ENCODE results near the gene TBL3. TPM values are rescaled to one million over a fixed set of nuclear protein-coding genes. Genes with fewer than 3 reads are reported as not detected.

The TBL3 gene
- total RNA-seq, 2 experiments from 2014 or later: 12.7 to 15.5 TPM

DNA sequence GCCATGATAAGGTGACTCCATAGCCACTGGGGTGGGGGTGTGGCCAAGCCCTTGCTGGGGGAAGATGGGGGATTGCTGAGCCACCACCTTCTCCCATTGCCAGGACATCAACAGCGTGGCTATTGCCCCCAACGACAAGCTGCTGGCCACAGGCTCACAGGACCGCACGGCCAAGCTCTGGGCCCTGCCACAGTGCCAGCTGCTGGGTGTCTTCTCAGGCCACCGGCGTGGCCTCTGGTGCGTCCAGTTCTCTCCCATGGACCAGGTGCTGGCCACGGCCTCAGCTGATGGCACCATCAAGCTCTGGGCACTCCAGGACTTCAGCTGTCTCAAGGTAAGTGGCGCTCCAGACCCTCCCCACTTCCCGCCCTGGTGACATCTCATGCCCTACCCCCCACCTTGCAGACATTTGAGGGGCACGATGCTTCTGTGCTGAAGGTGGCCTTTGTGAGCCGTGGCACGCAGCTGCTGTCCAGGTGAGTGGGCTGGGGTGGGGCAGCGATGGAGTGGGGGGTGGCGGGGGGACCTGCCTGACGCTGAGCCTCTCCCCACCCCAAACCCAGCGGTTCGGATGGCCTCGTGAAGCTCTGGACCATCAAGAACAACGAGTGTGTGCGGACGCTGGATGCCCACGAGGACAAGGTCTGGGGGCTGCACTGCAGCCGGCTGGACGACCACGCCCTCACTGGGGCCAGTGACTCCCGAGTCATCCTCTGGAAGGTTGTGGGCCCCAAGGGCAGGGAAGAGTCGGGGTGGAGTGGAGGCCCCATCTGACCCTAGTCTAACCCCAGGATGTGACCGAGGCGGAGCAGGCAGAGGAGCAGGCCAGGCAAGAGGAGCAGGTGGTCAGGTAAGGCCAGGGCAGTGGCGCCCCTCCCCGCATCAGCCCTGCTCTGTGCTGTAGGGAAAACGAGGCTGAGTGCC, 5.4 kb downstream of the TBL3 start:
- intact Hi-C loops (cut with DNase I, micrococcal nuclease): no loop called here
- H3K9me3 Mint-ChIP-seq: no peaks in the 10 kb centered on the region
- CTCF ChIA-PET: no interaction called here
- H3K4me1 Mint-ChIP-seq (ENCODE audit: low read depth): peaks cover 6% of the 10 kb centered on the region
- H3K36me3 Mint-ChIP-seq (ENCODE audit: low read depth): peaks cover 28% of the 10 kb centered on the region
- no peak for ATAC-seq (ENCODE audit: poor library complexity)
- Histone ChIP-seq H3K27ac (ENCODE audit: low read depth in 1 of 2, low read length in 2 of 2) (no peak overlapping the region), H3K4me1 (ENCODE audit: insufficient read depth, low read length) (peaks cover 40% of the 10 kb centered on the region), H3K36me3 (ENCODE audit: insufficient read depth, low read length) (peaks cover 46% of the 10 kb centered on the region), H3K27me3 (ENCODE audit: control insufficient read depth in 1 of 2, insufficient read depth in 2 of 2, low read length in 2 of 2) (peaks cover 31 to 37% of the 10 kb centered on the region in 2 experiments), H3K4me3 (ENCODE audit: low read length) (no peak overlapping the region), H3K9me3 (ENCODE audit: control insufficient read depth in 1 of 2, insufficient read depth in 1 of 2, low read length in 2 of 2) (peaks cover 0 to 24% of the 10 kb centered on the region in 2 experiments)
- H3K27me3 Mint-ChIP-seq: peaks cover 17% of the 10 kb centered on the region
- no peak for DNase-seq
- TF ChIP-seq, protein P1, sequence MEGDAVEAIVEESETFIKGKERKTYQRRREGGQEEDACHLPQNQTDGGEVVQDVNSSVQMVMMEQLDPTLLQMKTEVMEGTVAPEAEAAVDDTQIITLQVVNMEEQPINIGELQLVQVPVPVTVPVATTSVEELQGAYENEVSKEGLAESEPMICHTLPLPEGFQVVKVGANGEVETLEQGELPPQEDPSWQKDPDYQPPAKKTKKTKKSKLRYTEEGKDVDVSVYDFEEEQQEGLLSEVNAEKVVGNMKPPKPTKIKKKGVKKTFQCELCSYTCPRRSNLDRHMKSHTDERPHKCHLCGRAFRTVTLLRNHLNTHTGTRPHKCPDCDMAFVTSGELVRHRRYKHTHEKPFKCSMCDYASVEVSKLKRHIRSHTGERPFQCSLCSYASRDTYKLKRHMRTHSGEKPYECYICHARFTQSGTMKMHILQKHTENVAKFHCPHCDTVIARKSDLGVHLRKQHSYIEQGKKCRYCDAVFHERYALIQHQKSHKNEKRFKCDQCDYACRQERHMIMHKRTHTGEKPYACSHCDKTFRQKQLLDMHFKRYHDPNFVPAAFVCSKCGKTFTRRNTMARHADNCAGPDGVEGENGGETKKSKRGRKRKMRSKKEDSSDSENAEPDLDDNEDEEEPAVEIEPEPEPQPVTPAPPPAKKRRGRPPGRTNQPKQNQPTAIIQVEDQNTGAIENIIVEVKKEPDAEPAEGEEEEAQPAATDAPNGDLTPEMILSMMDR (IDR thresholded peaks at IDR 0.05): no peak
- H3K4me3 Mint-ChIP-seq: no peak overlapping the region
- POLR2A ChIA-PET: interaction anchor here (1.3 kb wide), 1 partner anchor 12 kb away, joined by 5 read pairs; the partner anchor contains the start of gene RPS2
- H3K27ac Mint-ChIP-seq: no peak overlapping the region

- no peak for DNase-seq
- H3K27me3 Mint-ChIP-seq: peaks cover 24% of the 10 kb centered on the region
- H3K4me1 ChIP-seq (ENCODE audit: insufficient read depth, low read length): peaks cover 38% of the 10 kb centered on the region
- ATAC-seq (ENCODE audit: poor library complexity): no peak
- H3K27ac ChIP-seq (ENCODE audit: low read depth in 1 of 2, low read length in 2 of 2): no peak overlapping the region
- H3K4me3 ChIP-seq (ENCODE audit: low read length): no peak overlapping the region
- no peaks in the 10 kb centered on the region for H3K9me3 Mint-ChIP-seq
- H3K36me3 Mint-ChIP-seq (ENCODE audit: low read depth): peaks cover 25% of the 10 kb centered on the region
- TF ChIP-seq, protein P1 (IDR thresholded peaks at IDR 0.05): no peak
- peaks cover 0 to 24% of the 10 kb centered on the region in 2 experiments for H3K9me3 ChIP-seq (ENCODE audit: control insufficient read depth in 1 of 2, insufficient read depth in 1 of 2, low read length in 2 of 2)
- peaks cover 46% of the 10 kb centered on the region for H3K36me3 ChIP-seq (ENCODE audit: insufficient read depth, low read length)
- no peak overlapping the region for H3K4me3 Mint-ChIP-seq
- POLR2A ChIA-PET: interaction anchor here (1.3 kb wide), 1 partner anchor 13 kb away, joined by 5 read pairs; the partner anchor contains the start of gene RPS2
- CTCF ChIA-PET: no interaction called here
- H3K27me3 ChIP-seq (ENCODE audit: control insufficient read depth in 1 of 2, insufficient read depth in 2 of 2, low read length in 2 of 2): peaks cover 32 to 40% of the 10 kb centered on the region in 2 experiments
- no peak overlapping the region for H3K27ac Mint-ChIP-seq
- H3K4me1 Mint-ChIP-seq (ENCODE audit: low read depth): peaks cover 7% of the 10 kb centered on the region
- intact Hi-C loops (cut with DNase I, micrococcal nuclease): no loop called here
Measured at GRCh38 chr16:1977875-1978268, 6.0 kb downstream of the TBL3 start.

DNA sequence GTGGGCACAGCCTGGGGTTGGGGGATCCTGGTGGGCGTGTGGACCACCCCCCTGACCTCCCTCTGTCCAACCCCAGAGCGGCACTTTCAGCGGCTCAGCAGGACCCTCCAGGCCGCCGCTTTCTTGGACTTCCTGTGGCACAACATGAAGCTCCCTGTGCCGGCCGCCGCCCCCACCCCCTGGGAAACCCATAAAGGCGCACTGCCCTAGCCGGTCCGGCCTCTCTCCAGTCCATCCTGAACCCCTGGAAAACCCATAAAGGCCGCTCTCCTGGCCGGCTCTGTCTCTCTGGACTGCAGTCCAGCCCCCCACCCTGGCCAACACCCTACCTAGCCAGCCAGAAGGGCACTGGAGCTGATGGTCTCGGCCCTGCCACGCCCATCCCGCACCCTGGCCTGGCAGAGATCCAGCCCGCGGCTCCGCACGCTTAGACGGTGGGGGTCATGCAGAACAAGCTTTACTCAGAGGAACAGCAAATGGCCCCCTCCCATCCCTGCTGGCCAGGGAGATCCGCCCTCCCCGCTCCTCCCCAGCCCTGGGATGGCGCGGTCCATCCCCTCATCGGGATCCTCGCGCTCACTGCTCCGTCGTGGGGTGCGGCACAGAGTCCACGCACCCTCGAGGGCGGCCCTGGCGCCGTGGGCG, 6.7 kb downstream of the TBL3 start:
- Histone ChIP-seq H3K9me3 (ENCODE audit: control insufficient read depth in 1 of 2, insufficient read depth in 1 of 2, low read length in 2 of 2) (peaks cover 0 to 24% of the 10 kb centered on the region in 2 experiments), H3K27me3 (ENCODE audit: control insufficient read depth in 1 of 2, insufficient read depth in 2 of 2, low read length in 2 of 2) (peaks cover 32 to 40% of the 10 kb centered on the region in 2 experiments), H3K4me1 (ENCODE audit: insufficient read depth, low read length) (peaks cover 38% of the 10 kb centered on the region), H3K36me3 (ENCODE audit: insufficient read depth, low read length) (peaks cover 46% of the 10 kb centered on the region), H3K4me3 (ENCODE audit: low read length) (no peak overlapping the region), H3K27ac (ENCODE audit: low read depth in 1 of 2, low read length in 2 of 2) (no peak overlapping the region)
- POLR2A ChIA-PET: no interaction called here
- peaks cover 20% of the 10 kb centered on the region for H3K36me3 Mint-ChIP-seq (ENCODE audit: low read depth)
- ATAC-seq (ENCODE audit: poor library complexity) (no peak), DNase-seq (no peak)
- no peak overlapping the region for H3K27ac Mint-ChIP-seq
- H3K4me1 Mint-ChIP-seq (ENCODE audit: low read depth): peaks cover 10% of the 10 kb centered on the region
- H3K9me3 Mint-ChIP-seq: no peaks in the 10 kb centered on the region
- intact Hi-C loops (cut with DNase I, micrococcal nuclease): no loop called here
- H3K4me3 Mint-ChIP-seq: no peak overlapping the region
- H3K27me3 Mint-ChIP-seq: peaks cover 28% of the 10 kb centered on the region
- TF ChIP-seq, protein P1 (IDR thresholded peaks at IDR 0.05): no peak
- CTCF ChIA-PET: no interaction called here

All from CD4-positive, alpha-beta T cell (primary cell).